H1 (cell line): Measurements from ENCODE around the gene OTOP3. TPM values are rescaled to one million over a fixed set of nuclear protein-coding genes. Genes with fewer than 3 reads are reported as not detected.

Source experiments
- CTCF ChIA-PET: fragments of 300-600 bp; sonication (Branson Sonifier 250); formaldehyde crosslinking; loops from one replicate; lab custom pipeline; 2021; ENCODE audit not compliant: partially characterized antibody; lab: Charles Lee
- POLR2A ChIA-PET: fragments of 300-600 bp; sonication (Branson Sonifier 250); formaldehyde crosslinking; loops from one replicate; lab custom pipeline; 2021; ENCODE audit warnings: inconsistent platforms; ENCODE audit not compliant: partially characterized antibody; lab: Charles Lee
- DNase-seq, 2 experiments: peaks; one replicate each; pipeline versions ENCODE4 v3.0.0 to v3.0.0-alpha.2; 2010 to 2022; ENCODE audit warnings: low spot score in 2 of 2, low read depth in 1 of 2, mixed read lengths in 1 of 2
- FAIRE-seq: peaks from 2 replicates; lab custom pipeline; 2011; peaks lifted over from hg19 to GRCh38; lab: Jason Lieb, UNC
- H2AFZ ChIP-seq: 2 replicates; pipeline ENCODE4 v1.8.1; 2012; ENCODE audit warnings: low read length, inconsistent platforms
- H2AK5ac ChIP-seq: 2 replicates; pipeline ENCODE4 v1.6.1; 2013; ENCODE audit warnings: low read depth, low read length
- H2BK120ac ChIP-seq: replicated peaks from 2 replicates; pipeline ENCODE3; 2013; ENCODE audit warnings: low read depth, low read length, inconsistent platforms
- H2BK12ac ChIP-seq: 2 replicates; pipeline ENCODE4 v1.6.1; 2013; ENCODE audit warnings: low read depth, low read length
- H2BK15ac ChIP-seq: 2 replicates; pipeline ENCODE4 v1.6.1; 2013; ENCODE audit warnings: low read length
- H2BK20ac ChIP-seq: 2 replicates; pipeline ENCODE4 v1.6.1; 2013; ENCODE audit warnings: low read length
- H2BK5ac ChIP-seq: 2 replicates; pipeline ENCODE4 v1.6.1; 2013; ENCODE audit warnings: low read depth, low read length
- H3K14ac ChIP-seq: 2 replicates; pipeline ENCODE4 v1.6.1; 2013; ENCODE audit warnings: inconsistent platforms; ENCODE audit not compliant: insufficient read length
- H3K18ac ChIP-seq: 2 replicates; pipeline ENCODE4 v1.6.1; 2013; ENCODE audit warnings: low read length; ENCODE audit errors: extremely low read depth
- H3K23ac ChIP-seq: 2 replicates; pipeline ENCODE4 v1.6.1; 2013; ENCODE audit warnings: inconsistent platforms; ENCODE audit not compliant: insufficient read length
- H3K23me2 ChIP-seq: 2 replicates; pipeline ENCODE4 v1.6.1; 2013; ENCODE audit warnings: low read depth, low read length
- H3K27ac ChIP-seq: 2 replicates; pipeline ENCODE4 v1.6.1; 2011; ENCODE audit warnings: low read depth, low read length, inconsistent platforms
- H3K27me3 ChIP-seq, 4 experiments: replicated peaks in 1 of 4; 1 replicate in 1 of 4; 2 replicates in 3 of 4; pipeline versions ENCODE4 v1.6.1 to v1.8.1; 2011 to 2013; ENCODE audit warnings: low read length in 3 of 4, mild to moderate bottlenecking in 3 of 4, inconsistent platforms in 2 of 4, mixed read lengths in 2 of 4, moderate library complexity in 1 of 4; ENCODE audit not compliant: control insufficient read depth in 3 of 4, insufficient read depth in 3 of 4; ENCODE audit errors: extremely low read depth in 1 of 4
- H3K36me3 ChIP-seq, 4 experiments: 2 replicates each; pipeline versions ENCODE4 v1.6.1 to v1.8.1; 2011 to 2013; ENCODE audit warnings: mild to moderate bottlenecking in 4 of 4, low read length in 3 of 4, moderate library complexity in 2 of 4, control low read depth in 1 of 4, inconsistent platforms in 1 of 4; ENCODE audit not compliant: insufficient read depth in 4 of 4, control insufficient read depth in 2 of 4
- H3K4ac ChIP-seq: replicated peaks from 2 replicates; pipeline ENCODE3; 2013; ENCODE audit warnings: low read length, low read depth, mixed read lengths, inconsistent platforms; ENCODE audit not compliant: insufficient read length
- H3K4me1 ChIP-seq, 4 experiments: replicated peaks in 1 of 4; 1 replicate in 1 of 4; 2 replicates in 3 of 4; pipeline versions ENCODE4 v1.6.1 to v1.8.1; 2011 to 2013; ENCODE audit warnings: low read length in 3 of 4, inconsistent platforms in 2 of 4, mixed read lengths in 1 of 4; ENCODE audit not compliant: insufficient read depth in 4 of 4, control insufficient read depth in 3 of 4
- H3K4me2 ChIP-seq, 2 experiments: 2 replicates each; pipeline versions ENCODE4 v1.6.1 to v1.8.1; 2011 to 2013; ENCODE audit warnings: low read depth in 2 of 2, low read length in 2 of 2, control low read depth in 1 of 2, inconsistent platforms in 1 of 2, mild to moderate bottlenecking in 1 of 2; ENCODE audit not compliant: insufficient read depth in 1 of 2
- H3K4me3 ChIP-seq, 4 experiments: fragments of 200-600, 300-600 bp in 1 of 4; sonication (generic), shearing (Covaris generic), sonication (Bioruptor Twin) in 1 of 4; 2 replicates each; pipeline versions ENCODE4 v1.5.1 to v1.8.1; 2011 to 2016; ENCODE audit warnings: low read length in 4 of 4, low read depth in 3 of 4, control low read depth in 2 of 4, inconsistent platforms in 2 of 4, mild to moderate bottlenecking in 2 of 4, mixed read lengths in 1 of 4, moderate library complexity in 1 of 4; ENCODE audit not compliant: insufficient read depth in 2 of 4; ENCODE audit errors: extremely low read depth in 1 of 4
- H3K56ac ChIP-seq: replicated peaks from 2 replicates; pipeline ENCODE3; 2013; ENCODE audit warnings: low read depth, mild to moderate bottlenecking, mixed read lengths, low read length, inconsistent platforms; ENCODE audit not compliant: insufficient read length
- H3K79me1 ChIP-seq: 2 replicates; pipeline ENCODE4 v1.6.1; 2013; ENCODE audit warnings: low read depth, low read length, control low read depth
- H3K79me2 ChIP-seq, 2 experiments: 2 replicates each; pipeline versions ENCODE4 v1.6.1 to v1.8.1; 2012 to 2013; ENCODE audit warnings: low read length in 2 of 2, mild to moderate bottlenecking in 2 of 2, inconsistent platforms in 1 of 2; ENCODE audit not compliant: insufficient read depth in 2 of 2, control insufficient read depth in 1 of 2
- H3K9ac ChIP-seq, 4 experiments: replicated peaks in 1 of 4; 1 replicate in 1 of 4; 2 replicates in 3 of 4; pipeline versions ENCODE4 v1.6.1 to v1.8.1; 2011 to 2013; ENCODE audit warnings: low read depth in 3 of 4, low read length in 3 of 4, control low read depth in 2 of 4, mild to moderate bottlenecking in 2 of 4, moderate library complexity in 2 of 4, inconsistent platforms in 1 of 4; ENCODE audit errors: extremely low read depth in 1 of 4
- H3K9me3 ChIP-seq, 2 experiments: 2 replicates each; pipeline versions ENCODE4 v1.6.1 to v1.8.1; 2012 to 2013; ENCODE audit warnings: mild to moderate bottlenecking in 2 of 2, moderate library complexity in 2 of 2, control low read depth in 1 of 2, inconsistent platforms in 1 of 2, low read depth in 1 of 2, low read length in 1 of 2, mixed read lengths in 1 of 2; ENCODE audit not compliant: insufficient read depth in 2 of 2
- H4K20me1 ChIP-seq, 2 experiments: replicated peaks in 1 of 2; 2 replicates each; pipeline versions ENCODE3 to v1.8.1; 2011 to 2013; ENCODE audit warnings: inconsistent platforms in 2 of 2, low read length in 2 of 2, mild to moderate bottlenecking in 1 of 2; ENCODE audit not compliant: insufficient read depth in 2 of 2, control insufficient read depth in 1 of 2
- H4K5ac ChIP-seq: 2 replicates; pipeline ENCODE4 v1.6.1; 2013; ENCODE audit warnings: low read length, low read depth, mixed read lengths, inconsistent platforms; ENCODE audit not compliant: insufficient read length
- H4K8ac ChIP-seq: 2 replicates; pipeline ENCODE4 v1.8.0; 2013; ENCODE audit warnings: mild to moderate bottlenecking, moderate library complexity, low read length, inconsistent platforms; ENCODE audit not compliant: insufficient read depth; ENCODE audit errors: extremely low read depth
- H4K91ac ChIP-seq: replicated peaks from 2 replicates; pipeline ENCODE3; 2013; ENCODE audit warnings: low read length, mixed read lengths, inconsistent platforms; ENCODE audit not compliant: insufficient read length
- ASH2L ChIP-seq: fragments of 200-600, 300-600 bp; sonication (generic); IDR thresholded peaks from one replicate; pipeline ENCODE4 v1.7.1; 2017; ENCODE audit warnings: low read length
- ATF3 ChIP-seq: IDR thresholded peaks from 2 replicates; pipeline ENCODE4 v1.6.1; 2011; ENCODE audit warnings: low read depth, mild to moderate bottlenecking, low read length; ENCODE audit not compliant: insufficient read depth
- BCL11A ChIP-seq, 2 experiments: IDR thresholded peaks; one replicate each; pipeline ENCODE4 v1.6.1; 2011; ENCODE audit warnings: low read depth in 2 of 2, low read length in 2 of 2, mild to moderate bottlenecking in 2 of 2
- CBX5 ChIP-seq: fragments of 300-800, 300-1000 bp; sonication (generic); IDR thresholded peaks from 2 replicates; pipeline ENCODE4 v1.7.1; 2016; ENCODE audit warnings: antibody characterized with exemption, low read length, low read depth
- CBX8 ChIP-seq: fragments of 300-800, 300-1000 bp; sonication (generic); IDR thresholded peaks from 2 replicates; pipeline ENCODE4 v1.7.1; 2016; ENCODE audit warnings: low read depth, low read length, borderline replicate concordance
- CHD1 ChIP-seq: IDR thresholded peaks from 2 replicates; pipeline ENCODE4 v1.6.1; 2012; ENCODE audit warnings: low read depth, low read length, improper control_type of control experiment
- CHD2 ChIP-seq: IDR thresholded peaks from 2 replicates; pipeline ENCODE4 v1.6.1; 2012; ENCODE audit warnings: low read length, improper control_type of control experiment
- E2F6 ChIP-seq: IDR thresholded peaks from 2 replicates; pipeline ENCODE4 v1.6.1; 2012; ENCODE audit warnings: inconsistent platforms
- MAX ChIP-seq: IDR thresholded peaks from 2 replicates; pipeline ENCODE4 v1.6.1; 2012; ENCODE audit warnings: inconsistent platforms
- NRF1 ChIP-seq: IDR thresholded peaks from 2 replicates; pipeline ENCODE4 v1.6.1; 2011; ENCODE audit warnings: mild to moderate bottlenecking, low read depth, low read length, improper control_type of control experiment
- POLR2AphosphoS5 ChIP-seq: IDR thresholded peaks from 2 replicates; pipeline ENCODE4 v1.6.1; 2011; ENCODE audit warnings: low read depth, low read length
- RNF2 ChIP-seq: fragments of 200-900, 300-1000 bp; sonication (generic); IDR thresholded peaks from 2 replicates; pipeline ENCODE4 v1.7.1; 2016; ENCODE audit warnings: borderline replicate concordance, low read depth, mild to moderate bottlenecking, antibody characterized with exemption, low read length; ENCODE audit not compliant: poor library complexity, severe bottlenecking; ENCODE audit errors: missing control alignments
- TCF12 ChIP-seq: IDR thresholded peaks from 2 replicates; pipeline ENCODE4 v1.6.1; 2011; ENCODE audit warnings: low read depth, mild to moderate bottlenecking, low read length
- WGBS, 2 experiments: shearing (Covaris generic) in 1 of 2; methylation state at CpG; one replicate each; pipeline versions ENCODE4 v1.1.6 to v1.1.7; 2013 to 2015; ENCODE audit warnings: low lambda C conversion rate in 2 of 2, mixed read lengths in 2 of 2, inconsistent platforms in 1 of 2, low coverage in 1 of 2, missing lambda C conversion rate in 1 of 2; ENCODE audit not compliant: insufficient replicate concordance in 2 of 2, insufficient coverage in 1 of 2, insufficient read length in 1 of 2; ENCODE audit errors: extremely low coverage in 1 of 2, missing lambda C conversion rate in 1 of 2; 5-methylcytosine and 5-hydroxymethylcytosine counted together
- polyA plus RNA-seq, 7 experiments: library from polyadenylated mRNA; depleted of rRNA in 3 of 7; stranded (reverse) in 5 of 7; unstranded in 2 of 7; fragments of >200 nt in 5 of 7; fragments of 200-250 nt in 2 of 7; gene quantifications; 1 replicate in 5 of 7; 2 replicates in 1 of 7; 4 replicates in 1 of 7; pipeline versions ENCODE4 v1.2.1 to v1.2.3, GENCODE V29; 2011 to 2013; ENCODE audit warnings: missing spikeins in 2 of 7, mixed read lengths in 2 of 7
- total RNA-seq: library from RNA; stranded (reverse); fragmentation: NEBNext Ultra II Directional; extraction: Animal tissue kit (Norgen Biotek cat#: 25700); gene quantifications from 2 replicates; pipeline ENCODE4 v1.2.1, GENCODE V29; 2021

OTOP3 gene
- total and polyA plus RNA-seq, 2 of the 8 experiments (the other 6 are each of a cell fraction or from before 2014, with no cell fraction given) = 0.05 TPM; not detected in 1

- H2BK20ac ChIP-seq = no peak overlapping the region
- no peaks in the 10 kb centered on the region for H3K4me1 ChIP-seq
- no peak overlapping the region for H4K91ac ChIP-seq
- ChIA-PET CTCF (interaction anchor here (1.1 to 20.3 kb wide), 4 partner anchors 10 to 76 kb away, joined by 3 to 345 read pairs (median 23); partner anchors contain the start of genes CDR2L and OTOP2), POLR2A (interaction anchor here (0.9 to 4.6 kb wide), 5 partner anchors 11 to 48 kb away, joined by 3 to 22 read pairs (median 4); partner anchors contain the start of genes ATP5PD, CDR2L, KCTD2 and MRPL58)
- H4K5ac ChIP-seq = no peak overlapping the region
- no peak for DNase-seq
- H3K4me3 ChIP-seq = no peak overlapping the region
- H3K56ac ChIP-seq = no peak overlapping the region
- H3K9ac ChIP-seq = no peak overlapping the region
- H3K27ac ChIP-seq = no peak overlapping the region
- H3K4me2 ChIP-seq = no peak overlapping the region
- no peak for FAIRE-seq
- peak overlapping the region; percentile 3; the same call in 1 of the 2 replicates for H4K8ac ChIP-seq
- H2AK5ac ChIP-seq = no peak overlapping the region
- no peak overlapping the region for H3K23ac ChIP-seq
- H3K36me3 ChIP-seq = peaks cover 6 to 32% (median 20%) of the 10 kb centered on the region in 4 experiments; a peak in 6 of 8 replicates
- no peak overlapping the region for H2AFZ ChIP-seq
- H4K20me1 ChIP-seq = peaks cover 0 to 4% of the 10 kb centered on the region in 2 experiments
- H2BK12ac ChIP-seq = no peak overlapping the region
- no peak overlapping the region for H2BK120ac ChIP-seq
- no peak overlapping the region for H2BK5ac ChIP-seq
- no peaks in the 10 kb centered on the region for H3K27me3 ChIP-seq
- no peak overlapping the region for H3K18ac ChIP-seq
- H3K79me2 ChIP-seq = no peaks in the 10 kb centered on the region
- no peak overlapping the region for H3K4ac ChIP-seq
- no peaks in the 10 kb centered on the region for H3K23me2 ChIP-seq
- H3K9me3 ChIP-seq = no peaks in the 10 kb centered on the region
- H3K79me1 ChIP-seq = no peaks in the 10 kb centered on the region
- H2BK15ac ChIP-seq = no peak overlapping the region
- WGBS, 2 experiments = 92% methylated on average over 3 of the region's 4 CpGs; no CpG with 5 or more reads in 1 of the 2 experiments
- H3K14ac ChIP-seq = no peak overlapping the region
- TF ChIP-seq ASH2L (no peak), CHD1 (no peak), RNF2 (no peak), MAX (no peak), POLR2AphosphoS5 (no peak), BCL11A (IDR thresholded peaks at IDR 0.05; ENCODE audit: low read depth in 2 of 2, low read length in 2 of 2) (no peak), E2F6 (no peak), CHD2 (no peak), NRF1 (no peak), CBX8 (no peak), TCF12 (no peak), CBX5 (no peak), ATF3 (no peak)
Measured at GRCh38 chr17:74999523-74999922, 63.8 kb downstream of the OTOP3 start.
